Right lobe of liver (tissue), 4 donors: Measurements from ENCODE around the gene UQCRH.

Experiments
- POLR2A ChIP-seq: fragments of 450-650 bp; IDR thresholded peaks from one replicate; pipeline ENCODE4 v1.6.1; 2017; ENCODE audit warnings: antibody characterized with exemption, mild to moderate bottlenecking
- TF ChIP-seq, protein P1 (sequence below), 4 donors: fragments of 200-600 bp in 3 of 4; fragments of 450-650 bp in 1 of 4; IDR thresholded peaks; one replicate each; pipeline versions ENCODE4 v1.5.1 to v1.8.0; 2016 to 2022; ENCODE audit warnings: antibody characterized with exemption in 4 of 4, mild to moderate bottlenecking in 2 of 4
- donor health status: DM: no; HTN: no; CAD: no.
- donor health status: DM: no; HTN: no; CAD: no.
- donor health status: DM: no; HTN: yes; CAD: no.

DNA sequence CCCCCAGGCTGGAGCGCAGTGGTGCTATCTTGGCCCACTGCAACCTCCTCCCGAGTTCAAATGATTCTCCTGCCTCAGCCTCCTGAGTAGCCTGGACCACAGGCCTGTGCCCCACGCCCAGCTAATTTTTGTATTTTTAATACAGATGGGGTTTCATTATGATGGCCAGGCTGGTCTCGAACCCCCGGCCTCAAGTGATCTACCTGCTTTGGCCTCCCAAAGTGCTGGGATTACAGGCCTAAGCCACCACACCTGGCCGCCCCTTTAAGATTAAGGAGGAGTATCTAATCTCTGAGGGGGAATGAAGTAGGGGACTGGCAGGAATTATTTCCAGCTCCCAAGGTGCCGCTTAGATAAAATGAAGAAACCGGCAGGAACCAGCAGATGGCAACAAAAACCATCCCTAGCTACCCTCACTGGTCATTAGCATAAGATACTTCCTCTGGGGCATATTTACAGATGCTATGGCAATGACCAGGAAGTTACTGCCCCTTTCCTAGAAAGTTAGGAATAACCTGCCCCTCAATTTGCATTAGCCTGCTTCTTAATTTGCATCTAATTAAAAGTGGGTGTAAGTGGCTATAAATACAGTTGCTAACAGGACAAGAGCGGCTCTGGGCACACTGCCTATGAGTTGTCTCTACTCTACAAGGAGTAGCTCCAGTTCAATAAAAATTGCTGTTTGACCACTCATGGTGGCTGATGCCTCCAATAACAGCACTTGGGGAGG, 30.0 kb downstream of the UQCRH start:
- TF ChIP-seq, protein P1, sequence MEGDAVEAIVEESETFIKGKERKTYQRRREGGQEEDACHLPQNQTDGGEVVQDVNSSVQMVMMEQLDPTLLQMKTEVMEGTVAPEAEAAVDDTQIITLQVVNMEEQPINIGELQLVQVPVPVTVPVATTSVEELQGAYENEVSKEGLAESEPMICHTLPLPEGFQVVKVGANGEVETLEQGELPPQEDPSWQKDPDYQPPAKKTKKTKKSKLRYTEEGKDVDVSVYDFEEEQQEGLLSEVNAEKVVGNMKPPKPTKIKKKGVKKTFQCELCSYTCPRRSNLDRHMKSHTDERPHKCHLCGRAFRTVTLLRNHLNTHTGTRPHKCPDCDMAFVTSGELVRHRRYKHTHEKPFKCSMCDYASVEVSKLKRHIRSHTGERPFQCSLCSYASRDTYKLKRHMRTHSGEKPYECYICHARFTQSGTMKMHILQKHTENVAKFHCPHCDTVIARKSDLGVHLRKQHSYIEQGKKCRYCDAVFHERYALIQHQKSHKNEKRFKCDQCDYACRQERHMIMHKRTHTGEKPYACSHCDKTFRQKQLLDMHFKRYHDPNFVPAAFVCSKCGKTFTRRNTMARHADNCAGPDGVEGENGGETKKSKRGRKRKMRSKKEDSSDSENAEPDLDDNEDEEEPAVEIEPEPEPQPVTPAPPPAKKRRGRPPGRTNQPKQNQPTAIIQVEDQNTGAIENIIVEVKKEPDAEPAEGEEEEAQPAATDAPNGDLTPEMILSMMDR (IDR thresholded peaks at IDR 0.05), result peak; percentile 21 to 39 (median 30)
- TF ChIP-seq POLR2A, result no peak
